ENCODE data around the gene GDPD3. TPM values are rescaled to one million over a fixed set of nuclear protein-coding genes. Genes with fewer than 3 reads are reported as not detected.

Gene GDPD3
- total and polyA plus RNA-seq, 4 donors, result 0.42 to 0.71 (median 0.55) TPM

- no peaks in the 10 kb centered on the region for H3K9me3 ChIP-seq (ENCODE audit: control insufficient read depth in 4 of 4, low read length in 3 of 4)
- no peaks in the 10 kb centered on the region for H3K27me3 ChIP-seq (ENCODE audit: control insufficient read depth in 4 of 4, insufficient read depth in 4 of 4, low read length in 3 of 4)
- TF ChIP-seq GABPA (IDR thresholded peaks at IDR 0.05 in 1 of 2, conservative IDR thresholded peaks at IDR 0.05 in 1 of 2) (no peak), RXRA (IDR thresholded peaks at IDR 0.05) (no peak), MAX (IDR thresholded peaks at IDR 0.05) (no peak), EGR1 (IDR thresholded peaks at IDR 0.05; ENCODE audit: low read depth in 2 of 2) (no peak), ATF3 (IDR thresholded peaks at IDR 0.05) (no peak)
- peaks cover 14 to 19% (median 17%) of the 10 kb centered on the region in 4 donors for H3K36me3 ChIP-seq (ENCODE audit: control insufficient read depth in 4 of 4, insufficient read depth in 3 of 4, low read depth in 1 of 4, low read length in 3 of 4)
- peaks cover 10 to 30% (median 18%) of the 10 kb centered on the region in 4 donors for H3K4me1 ChIP-seq (ENCODE audit: control insufficient read depth in 4 of 4, insufficient read depth in 4 of 4, low read length in 3 of 4)
- no peak overlapping the region for H3K9ac ChIP-seq (ENCODE audit: low read depth in 1 of 2, low read length in 2 of 2)
- no peak overlapping the region for H3K4me3 ChIP-seq (ENCODE audit: low read depth in 1 of 3, low read length in 3 of 3)
- H3K27ac ChIP-seq (ENCODE audit: low read depth in 1 of 2, low read length in 2 of 2), result no peak overlapping the region
- no peak for DNase-seq (ENCODE audit: low spot score)
- WGBS, result 74% methylated on average over 10 of the region's 10 CpGs
Observed at GRCh38 chr16:30088237-30088831, 25.0 kb downstream of the GDPD3 start.

DNA sequence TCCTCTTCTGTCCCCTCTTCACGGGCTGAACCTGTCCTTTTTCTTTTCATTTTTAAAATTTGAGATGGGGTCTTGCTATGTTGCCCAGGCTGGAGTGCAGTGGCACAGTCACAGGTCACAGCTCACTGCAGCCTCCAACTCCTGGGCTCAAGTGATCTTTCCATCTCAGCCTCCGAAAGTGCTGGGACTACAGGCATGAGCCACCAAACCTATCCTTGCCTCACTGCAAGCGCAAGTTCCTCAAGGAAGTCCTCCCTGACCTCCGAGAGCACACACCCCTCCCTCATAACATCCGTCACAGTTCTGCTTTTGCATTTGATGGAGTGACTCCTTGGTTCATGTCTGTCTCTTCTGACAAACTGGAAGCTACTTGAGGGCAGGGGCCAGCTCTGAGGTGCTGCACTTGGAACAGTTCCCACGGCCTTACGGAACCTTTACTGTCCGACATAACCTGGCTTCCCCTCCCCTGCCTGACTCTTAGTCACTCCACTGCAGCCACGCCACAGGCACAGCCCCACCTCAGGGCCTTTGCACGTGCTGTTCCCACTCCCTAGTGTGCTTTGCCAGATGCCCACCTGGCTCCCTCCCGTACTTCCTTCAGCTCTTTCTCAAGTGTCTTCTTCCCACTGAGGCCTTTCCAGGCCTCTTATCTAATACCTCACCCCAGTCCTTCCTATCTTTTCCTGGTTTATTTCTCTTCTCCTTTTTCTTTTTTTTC lies 26.0 kb downstream of the GDPD3 start:
- no peak for TF ChIP-seq REST (IDR thresholded peaks at IDR 0.05)
- peak in 1 of 2 donors; percentile 18 for TF ChIP-seq GABPA (IDR thresholded peaks at IDR 0.05 in 1 of 2, conservative IDR thresholded peaks at IDR 0.05 in 1 of 2)
- TF ChIP-seq RAD21 (IDR thresholded peaks at IDR 0.05), result no peak
- H3K27ac ChIP-seq (ENCODE audit: low read depth in 1 of 2, low read length in 2 of 2), result no peak overlapping the region
- H3K4me3 ChIP-seq (ENCODE audit: low read depth in 1 of 3, low read length in 3 of 3), result no peak overlapping the region
- no peak overlapping the region for H3K9ac ChIP-seq (ENCODE audit: low read depth in 1 of 2, low read length in 2 of 2)
- H3K9me3 ChIP-seq (ENCODE audit: control insufficient read depth in 4 of 4, low read length in 3 of 4), result no peaks in the 10 kb centered on the region
- peaks cover 7 to 21% (median 16%) of the 10 kb centered on the region in 4 donors for H3K4me1 ChIP-seq (ENCODE audit: control insufficient read depth in 4 of 4, insufficient read depth in 4 of 4, low read length in 3 of 4)
- peaks cover 23 to 28% (median 25%) of the 10 kb centered on the region in 4 donors for H3K36me3 ChIP-seq (ENCODE audit: control insufficient read depth in 4 of 4, insufficient read depth in 3 of 4, low read depth in 1 of 4, low read length in 3 of 4)
- H3K27me3 ChIP-seq (ENCODE audit: control insufficient read depth in 4 of 4, insufficient read depth in 4 of 4, low read length in 3 of 4), result no peaks in the 10 kb centered on the region
- 90% methylated on average over 11 of the region's 11 CpGs for WGBS
- DNase-seq (ENCODE audit: low spot score), result no peak

GRCh38 chr16:30086291-30087140 lies 26.8 kb downstream of the GDPD3 start:
- TF ChIP-seq GABPA (IDR thresholded peaks at IDR 0.05 in 1 of 2, conservative IDR thresholded peaks at IDR 0.05 in 1 of 2) (no peak), HNF4G (IDR thresholded peaks at IDR 0.05) (no peak), FOXA1 (IDR thresholded peaks at IDR 0.05) (no peak), ATF3 (IDR thresholded peaks at IDR 0.05) (no peak), SP1 (IDR thresholded peaks at IDR 0.05) (no peak), MAX (IDR thresholded peaks at IDR 0.05) (no peak), CTCF (IDR thresholded peaks at IDR 0.05; ENCODE audit: low read depth, low read length, missing input control) (no peak), ZBTB33 (IDR thresholded peaks at IDR 0.05) (no peak)
- DNase-seq (ENCODE audit: low spot score), result no peak
- Histone ChIP-seq H3K27ac (ENCODE audit: low read depth in 1 of 2, low read length in 2 of 2) (no peak overlapping the region), H3K27me3 (ENCODE audit: control insufficient read depth in 4 of 4, insufficient read depth in 4 of 4, low read length in 3 of 4) (no peaks in the 10 kb centered on the region), H3K4me1 (ENCODE audit: control insufficient read depth in 4 of 4, insufficient read depth in 4 of 4, low read length in 3 of 4) (peaks cover 4 to 14% (median 10%) of the 10 kb centered on the region in 4 donors), H3K4me3 (ENCODE audit: low read depth in 1 of 3, low read length in 3 of 3) (no peak overlapping the region), H3K36me3 (ENCODE audit: control insufficient read depth in 4 of 4, insufficient read depth in 3 of 4, low read depth in 1 of 4, low read length in 3 of 4) (peaks cover 26 to 33% (median 28%) of the 10 kb centered on the region in 4 donors), H3K9ac (ENCODE audit: low read depth in 1 of 2, low read length in 2 of 2) (no peak overlapping the region), H3K9me3 (ENCODE audit: control insufficient read depth in 4 of 4, low read length in 3 of 4) (no peaks in the 10 kb centered on the region)
- 91% methylated on average over 27 of the region's 27 CpGs for WGBS
